ENCODE measurements around the gene UQCR10.

DNA sequence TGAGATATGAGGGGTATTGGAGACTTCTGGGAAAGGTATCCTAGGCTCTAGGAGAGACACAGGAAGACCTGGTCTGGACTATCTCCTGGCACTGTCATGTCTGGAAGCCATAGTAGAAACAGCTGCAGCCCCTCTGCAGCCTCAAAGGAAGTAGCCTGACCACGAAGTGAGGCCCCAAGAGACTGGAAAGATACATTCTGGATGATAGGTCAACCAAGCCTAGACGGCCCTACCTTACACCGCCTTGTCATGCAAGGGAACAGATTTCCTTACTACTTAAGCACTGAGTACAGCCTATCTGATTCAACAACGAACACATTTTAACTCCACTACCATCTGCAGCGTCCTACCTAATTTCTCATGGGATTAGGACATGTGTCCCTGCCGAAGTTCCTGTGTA lies 31.1 kb downstream of the UQCR10 start:
- no peak for TF ChIP-seq POLR2A (IDR thresholded peaks at IDR 0.05)
- TF ChIP-seq, protein P1, sequence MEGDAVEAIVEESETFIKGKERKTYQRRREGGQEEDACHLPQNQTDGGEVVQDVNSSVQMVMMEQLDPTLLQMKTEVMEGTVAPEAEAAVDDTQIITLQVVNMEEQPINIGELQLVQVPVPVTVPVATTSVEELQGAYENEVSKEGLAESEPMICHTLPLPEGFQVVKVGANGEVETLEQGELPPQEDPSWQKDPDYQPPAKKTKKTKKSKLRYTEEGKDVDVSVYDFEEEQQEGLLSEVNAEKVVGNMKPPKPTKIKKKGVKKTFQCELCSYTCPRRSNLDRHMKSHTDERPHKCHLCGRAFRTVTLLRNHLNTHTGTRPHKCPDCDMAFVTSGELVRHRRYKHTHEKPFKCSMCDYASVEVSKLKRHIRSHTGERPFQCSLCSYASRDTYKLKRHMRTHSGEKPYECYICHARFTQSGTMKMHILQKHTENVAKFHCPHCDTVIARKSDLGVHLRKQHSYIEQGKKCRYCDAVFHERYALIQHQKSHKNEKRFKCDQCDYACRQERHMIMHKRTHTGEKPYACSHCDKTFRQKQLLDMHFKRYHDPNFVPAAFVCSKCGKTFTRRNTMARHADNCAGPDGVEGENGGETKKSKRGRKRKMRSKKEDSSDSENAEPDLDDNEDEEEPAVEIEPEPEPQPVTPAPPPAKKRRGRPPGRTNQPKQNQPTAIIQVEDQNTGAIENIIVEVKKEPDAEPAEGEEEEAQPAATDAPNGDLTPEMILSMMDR (IDR thresholded peaks at IDR 0.05), result no peak

Data from suprapubic skin (tissue), 3 donors.